Neural cell (in vitro differentiated cells): ENCODE results near the gene PLBD2. TPM values are rescaled to one million over a fixed set of nuclear protein-coding genes. Genes with fewer than 3 reads are reported as not detected.

Experiments
- H2AFZ ChIP-seq: fragments of 200-600, 300-800 bp; sonication (generic), shearing (Covaris generic); 2 replicates; pipeline ENCODE4 v1.6.0; 2014; ENCODE audit warnings: low read depth, mild to moderate bottlenecking, antibody characterized with exemption, low read length, moderate library complexity
- H3F3A ChIP-seq: fragments of 200-600 bp; shearing (Covaris generic); 2 replicates; pipeline ENCODE4 v1.6.1; 2016; ENCODE audit warnings: mild to moderate bottlenecking, moderate library complexity, mixed read lengths, antibody characterized with exemption, low read length; ENCODE audit not compliant: insufficient read depth, poor library complexity, severe bottlenecking
- H3K27ac ChIP-seq: fragments of 200-600, 300-800 bp; sonication (generic), shearing (Covaris generic); 2 replicates; pipeline ENCODE4 v1.5.1; 2014; ENCODE audit warnings: mild to moderate bottlenecking, low read length, moderate library complexity
- H3K27me3 ChIP-seq: fragments of 300-800, 200-600 bp; sonication (generic), shearing (Covaris generic); 2 replicates; pipeline ENCODE4 v1.6.0; 2014; ENCODE audit warnings: mild to moderate bottlenecking, low read depth, low read length, moderate library complexity; ENCODE audit not compliant: insufficient read depth
- H3K36me3 ChIP-seq: fragments of 300-800, 200-600 bp; sonication (generic), shearing (Covaris generic); 2 replicates; pipeline ENCODE4 v1.5.1; 2014; ENCODE audit warnings: mild to moderate bottlenecking, antibody characterized with exemption, low read length, moderate library complexity; ENCODE audit not compliant: insufficient read depth
- H3K4me2 ChIP-seq: fragments of 300-800, 200-600 bp; sonication (generic), shearing (Covaris generic); 2 replicates; pipeline ENCODE4 v1.6.0; 2014; ENCODE audit warnings: mild to moderate bottlenecking, low read length
- H3K4me3 ChIP-seq: fragments of 300-800, 200-600 bp; sonication (generic), shearing (Covaris generic); 2 replicates; pipeline ENCODE4 v1.5.1; 2014; ENCODE audit warnings: mild to moderate bottlenecking, low read length, moderate library complexity
- H3K79me2 ChIP-seq: fragments of 200-600 bp; shearing (Covaris generic); replicated peaks from 2 replicates; pipeline ENCODE4 v1.6.0; 2014; ENCODE audit warnings: mild to moderate bottlenecking, low read length, moderate library complexity; ENCODE audit not compliant: insufficient read depth
- H3K9ac ChIP-seq: fragments of 300-800, 200-600 bp; sonication (generic), shearing (Covaris generic); 2 replicates; pipeline ENCODE4 v1.6.1; 2016; ENCODE audit warnings: mild to moderate bottlenecking, low read length, mixed read lengths
- H3K9me2 ChIP-seq: fragments of 200-600 bp; shearing (Covaris generic); 2 replicates; pipeline ENCODE4 v1.6.1; 2016; ENCODE audit warnings: mild to moderate bottlenecking, low read length, mixed read lengths; ENCODE audit not compliant: insufficient read depth
- H3K9me3 ChIP-seq: fragments of 200-600, 300-800 bp; sonication (generic), shearing (Covaris generic); 2 replicates; pipeline ENCODE4 v1.6.1; 2016; ENCODE audit warnings: mild to moderate bottlenecking, mixed run types, low read length, moderate library complexity, mixed read lengths
- H4K20me1 ChIP-seq: fragments of 200-600 bp; shearing (Covaris generic); 2 replicates; pipeline ENCODE4 v1.6.1; 2016; ENCODE audit warnings: mild to moderate bottlenecking, mixed run types; ENCODE audit not compliant: insufficient read depth
- EP300 ChIP-seq: fragments of 450-650 bp; conservative IDR thresholded peaks from 2 replicates; pipeline ENCODE4 v1.6.1; 2014; ENCODE audit warnings: antibody characterized with exemption, mild to moderate bottlenecking, moderate library complexity; ENCODE audit not compliant: poor library complexity, severe bottlenecking
- EZH2 ChIP-seq: fragments of 200-600, 300-800 bp; shearing (Covaris generic), sonication (generic); IDR thresholded peaks from 2 replicates; pipeline ENCODE4 v1.6.1; 2014; ENCODE audit warnings: antibody characterized with exemption, low read length, borderline replicate concordance, mild to moderate bottlenecking; ENCODE audit not compliant: insufficient read depth, poor library complexity, severe bottlenecking
- MXI1 ChIP-seq: fragments of 450-650 bp; conservative IDR thresholded peaks from 2 replicates; pipeline ENCODE4 v1.6.1; 2014; ENCODE audit warnings: antibody characterized with exemption, mild to moderate bottlenecking; ENCODE audit not compliant: poor library complexity, severe bottlenecking
- POLR2AphosphoS5 ChIP-seq: IDR thresholded peaks from 2 replicates; pipeline ENCODE4 v1.6.1; 2012
- RAD21 ChIP-seq: fragments of 450-650 bp; conservative IDR thresholded peaks from 2 replicates; pipeline ENCODE4 v1.6.1; 2014; ENCODE audit warnings: antibody characterized with exemption, mild to moderate bottlenecking, moderate library complexity
- SMC3 ChIP-seq: fragments of 450-650 bp; conservative IDR thresholded peaks from 2 replicates; pipeline ENCODE4 v1.6.1; 2014; ENCODE audit warnings: antibody characterized with exemption, mild to moderate bottlenecking, moderate library complexity; ENCODE audit not compliant: poor library complexity
- TAF1 ChIP-seq: IDR thresholded peaks from 2 replicates; pipeline ENCODE4 v1.6.1; 2012; ENCODE audit warnings: low read depth
- polyA plus RNA-seq: library from polyadenylated mRNA; depleted of rRNA; stranded (reverse); fragments of >200 nt; gene quantifications from 2 replicates; pipeline ENCODE4 v1.2.3, GENCODE V29; 2014
- TF ChIP-seq, protein P1 (sequence below): fragments of 450-650 bp; IDR thresholded peaks from 2 replicates; pipeline ENCODE4 v1.5.1; 2014; ENCODE audit warnings: antibody characterized with exemption, mild to moderate bottlenecking, moderate library complexity; ENCODE audit not compliant: poor library complexity, severe bottlenecking
- TF ChIP-seq, protein P2 (sequence below): IDR thresholded peaks from 2 replicates; pipeline ENCODE4 v1.6.1; 2012; ENCODE audit warnings: borderline replicate concordance

Gene PLBD2
- polyA plus RNA-seq, 1 donor from 2014 or later, result 4.8 TPM

DNA sequence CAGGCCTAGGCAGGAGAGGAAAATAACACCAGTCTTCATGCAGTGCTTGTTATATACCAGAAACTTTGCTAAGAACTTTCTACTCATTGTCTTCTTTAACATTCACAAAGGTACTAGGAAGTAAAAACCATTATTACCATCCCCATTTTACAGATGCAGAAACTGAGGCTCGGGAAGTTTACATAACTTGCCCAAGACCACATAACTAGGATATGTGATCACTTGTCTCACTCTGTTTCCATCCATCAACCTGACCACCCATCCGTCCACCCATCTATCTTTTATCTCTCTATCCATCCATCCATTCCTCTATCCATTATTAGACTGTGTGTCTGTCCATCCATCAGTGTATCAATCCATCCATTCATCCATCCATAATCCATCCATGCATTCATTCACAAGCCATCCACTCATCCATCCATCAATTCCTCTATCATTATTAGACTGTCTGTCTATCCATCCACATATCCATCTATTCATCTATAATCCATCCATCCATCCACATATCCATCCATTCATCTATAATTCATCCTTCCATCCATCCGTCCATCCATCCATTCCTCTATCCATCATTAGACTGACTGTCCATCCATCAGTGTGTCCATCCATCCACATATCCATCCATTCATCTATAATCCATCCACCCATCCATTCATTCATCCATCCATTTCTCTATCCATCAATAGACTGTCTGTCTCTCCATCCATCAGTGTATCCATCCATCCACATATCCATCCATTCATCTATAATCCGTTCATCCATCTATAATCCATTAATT lies 80.3 kb downstream of the PLBD2 start:
- Histone ChIP-seq H2AFZ (no peak overlapping the region), H3K36me3 (no peaks in the 10 kb centered on the region), H3K27ac (no peak overlapping the region), H3K4me2 (no peak overlapping the region), H3F3A (no peaks in the 10 kb centered on the region), H3K9me3 (no peaks in the 10 kb centered on the region), H4K20me1 (no peaks in the 10 kb centered on the region), H3K4me3 (no peak overlapping the region), H3K27me3 (no peaks in the 10 kb centered on the region), H3K9me2 (no peaks in the 10 kb centered on the region), H3K9ac (no peak overlapping the region), H3K79me2 (no peaks in the 10 kb centered on the region)
- TF ChIP-seq EZH2 (no peak), TAF1 (no peak)
- TF ChIP-seq, protein P1, sequence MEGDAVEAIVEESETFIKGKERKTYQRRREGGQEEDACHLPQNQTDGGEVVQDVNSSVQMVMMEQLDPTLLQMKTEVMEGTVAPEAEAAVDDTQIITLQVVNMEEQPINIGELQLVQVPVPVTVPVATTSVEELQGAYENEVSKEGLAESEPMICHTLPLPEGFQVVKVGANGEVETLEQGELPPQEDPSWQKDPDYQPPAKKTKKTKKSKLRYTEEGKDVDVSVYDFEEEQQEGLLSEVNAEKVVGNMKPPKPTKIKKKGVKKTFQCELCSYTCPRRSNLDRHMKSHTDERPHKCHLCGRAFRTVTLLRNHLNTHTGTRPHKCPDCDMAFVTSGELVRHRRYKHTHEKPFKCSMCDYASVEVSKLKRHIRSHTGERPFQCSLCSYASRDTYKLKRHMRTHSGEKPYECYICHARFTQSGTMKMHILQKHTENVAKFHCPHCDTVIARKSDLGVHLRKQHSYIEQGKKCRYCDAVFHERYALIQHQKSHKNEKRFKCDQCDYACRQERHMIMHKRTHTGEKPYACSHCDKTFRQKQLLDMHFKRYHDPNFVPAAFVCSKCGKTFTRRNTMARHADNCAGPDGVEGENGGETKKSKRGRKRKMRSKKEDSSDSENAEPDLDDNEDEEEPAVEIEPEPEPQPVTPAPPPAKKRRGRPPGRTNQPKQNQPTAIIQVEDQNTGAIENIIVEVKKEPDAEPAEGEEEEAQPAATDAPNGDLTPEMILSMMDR, result no peak

DNA sequence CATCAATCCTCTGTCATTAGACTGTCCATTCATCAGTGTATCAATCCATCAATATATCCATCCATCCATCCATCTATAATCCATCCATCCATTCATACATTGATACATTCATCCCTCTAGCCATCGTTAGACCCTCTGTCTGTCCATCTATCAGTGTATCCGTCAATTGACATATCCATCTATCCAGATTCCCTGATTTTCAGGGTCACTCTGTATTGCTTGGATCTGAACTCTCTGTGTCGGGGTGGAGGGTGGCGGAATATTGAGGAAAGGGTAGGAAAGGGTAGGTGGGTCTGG lies 80.9 kb downstream of the PLBD2 start:
- no peaks in the 10 kb centered on the region for H3K9me3 ChIP-seq
- no peaks in the 10 kb centered on the region for H3K27me3 ChIP-seq
- no peak overlapping the region for H3K4me2 ChIP-seq
- H3F3A ChIP-seq, result no peaks in the 10 kb centered on the region
- H3K36me3 ChIP-seq, result no peaks in the 10 kb centered on the region
- H3K4me3 ChIP-seq, result no peak overlapping the region
- no peak overlapping the region for H3K9ac ChIP-seq
- no peaks in the 10 kb centered on the region for H3K79me2 ChIP-seq
- no peaks in the 10 kb centered on the region for H3K9me2 ChIP-seq
- no peak overlapping the region for H2AFZ ChIP-seq
- H3K27ac ChIP-seq, result no peak overlapping the region
- no peaks in the 10 kb centered on the region for H4K20me1 ChIP-seq
- TF ChIP-seq EZH2, result no peak
- TF ChIP-seq, protein P2, sequence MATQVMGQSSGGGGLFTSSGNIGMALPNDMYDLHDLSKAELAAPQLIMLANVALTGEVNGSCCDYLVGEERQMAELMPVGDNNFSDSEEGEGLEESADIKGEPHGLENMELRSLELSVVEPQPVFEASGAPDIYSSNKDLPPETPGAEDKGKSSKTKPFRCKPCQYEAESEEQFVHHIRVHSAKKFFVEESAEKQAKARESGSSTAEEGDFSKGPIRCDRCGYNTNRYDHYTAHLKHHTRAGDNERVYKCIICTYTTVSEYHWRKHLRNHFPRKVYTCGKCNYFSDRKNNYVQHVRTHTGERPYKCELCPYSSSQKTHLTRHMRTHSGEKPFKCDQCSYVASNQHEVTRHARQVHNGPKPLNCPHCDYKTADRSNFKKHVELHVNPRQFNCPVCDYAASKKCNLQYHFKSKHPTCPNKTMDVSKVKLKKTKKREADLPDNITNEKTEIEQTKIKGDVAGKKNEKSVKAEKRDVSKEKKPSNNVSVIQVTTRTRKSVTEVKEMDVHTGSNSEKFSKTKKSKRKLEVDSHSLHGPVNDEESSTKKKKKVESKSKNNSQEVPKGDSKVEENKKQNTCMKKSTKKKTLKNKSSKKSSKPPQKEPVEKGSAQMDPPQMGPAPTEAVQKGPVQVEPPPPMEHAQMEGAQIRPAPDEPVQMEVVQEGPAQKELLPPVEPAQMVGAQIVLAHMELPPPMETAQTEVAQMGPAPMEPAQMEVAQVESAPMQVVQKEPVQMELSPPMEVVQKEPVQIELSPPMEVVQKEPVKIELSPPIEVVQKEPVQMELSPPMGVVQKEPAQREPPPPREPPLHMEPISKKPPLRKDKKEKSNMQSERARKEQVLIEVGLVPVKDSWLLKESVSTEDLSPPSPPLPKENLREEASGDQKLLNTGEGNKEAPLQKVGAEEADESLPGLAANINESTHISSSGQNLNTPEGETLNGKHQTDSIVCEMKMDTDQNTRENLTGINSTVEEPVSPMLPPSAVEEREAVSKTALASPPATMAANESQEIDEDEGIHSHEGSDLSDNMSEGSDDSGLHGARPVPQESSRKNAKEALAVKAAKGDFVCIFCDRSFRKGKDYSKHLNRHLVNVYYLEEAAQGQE, result no peak
- TF ChIP-seq POLR2AphosphoS5, result no peak
- no peak for TF ChIP-seq MXI1

DNA sequence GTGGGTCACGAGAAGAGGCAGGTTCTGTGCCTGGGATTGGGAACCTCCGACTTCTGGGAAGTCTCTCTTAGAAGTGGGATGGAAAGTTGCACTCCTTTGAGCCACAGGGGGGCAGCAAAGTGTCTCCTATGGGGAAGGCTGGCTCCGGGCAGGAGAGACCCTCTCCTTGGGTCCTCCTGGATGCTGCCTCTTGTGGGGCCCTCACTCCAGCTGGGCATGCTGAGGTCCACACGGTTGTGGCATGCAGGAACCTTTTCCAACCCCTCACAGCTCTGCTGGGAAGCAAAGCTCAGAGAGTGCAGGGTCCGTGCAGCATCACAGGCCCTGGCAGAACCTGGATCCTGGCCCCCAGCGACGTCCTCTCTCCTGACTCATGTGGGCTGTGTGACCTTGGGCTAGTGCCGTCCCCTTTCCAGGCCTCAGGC lies 81.2 kb downstream of the PLBD2 start:
- Histone ChIP-seq H2AFZ (no peak overlapping the region), H3F3A (no peaks in the 10 kb centered on the region), H3K4me2 (no peak overlapping the region), H3K4me3 (no peak overlapping the region), H3K27me3 (no peaks in the 10 kb centered on the region), H4K20me1 (no peaks in the 10 kb centered on the region), H3K9ac (no peak overlapping the region), H3K27ac (no peak overlapping the region), H3K9me2 (no peaks in the 10 kb centered on the region), H3K36me3 (no peaks in the 10 kb centered on the region), H3K9me3 (no peaks in the 10 kb centered on the region), H3K79me2 (no peaks in the 10 kb centered on the region)
- TF ChIP-seq EP300 (no peak), SMC3 (peak; percentile 99), TAF1 (no peak), RAD21 (peak; percentile 97), MXI1 (no peak), POLR2AphosphoS5 (no peak), EZH2 (no peak)
- TF ChIP-seq, protein P2, result no peak
- TF ChIP-seq, protein P1, result peak; percentile 93
